GM19452 (cell line): Measurements from ENCODE around the gene PNKP.

ENCODE experiments used
- ATAC-seq: cut with Tn5 transposase; IDR thresholded peaks from one replicate; pipeline ENCODE4 v1.9.1; 2021; ENCODE audit not compliant: unreplicated experiment

The PNKP gene

DNA sequence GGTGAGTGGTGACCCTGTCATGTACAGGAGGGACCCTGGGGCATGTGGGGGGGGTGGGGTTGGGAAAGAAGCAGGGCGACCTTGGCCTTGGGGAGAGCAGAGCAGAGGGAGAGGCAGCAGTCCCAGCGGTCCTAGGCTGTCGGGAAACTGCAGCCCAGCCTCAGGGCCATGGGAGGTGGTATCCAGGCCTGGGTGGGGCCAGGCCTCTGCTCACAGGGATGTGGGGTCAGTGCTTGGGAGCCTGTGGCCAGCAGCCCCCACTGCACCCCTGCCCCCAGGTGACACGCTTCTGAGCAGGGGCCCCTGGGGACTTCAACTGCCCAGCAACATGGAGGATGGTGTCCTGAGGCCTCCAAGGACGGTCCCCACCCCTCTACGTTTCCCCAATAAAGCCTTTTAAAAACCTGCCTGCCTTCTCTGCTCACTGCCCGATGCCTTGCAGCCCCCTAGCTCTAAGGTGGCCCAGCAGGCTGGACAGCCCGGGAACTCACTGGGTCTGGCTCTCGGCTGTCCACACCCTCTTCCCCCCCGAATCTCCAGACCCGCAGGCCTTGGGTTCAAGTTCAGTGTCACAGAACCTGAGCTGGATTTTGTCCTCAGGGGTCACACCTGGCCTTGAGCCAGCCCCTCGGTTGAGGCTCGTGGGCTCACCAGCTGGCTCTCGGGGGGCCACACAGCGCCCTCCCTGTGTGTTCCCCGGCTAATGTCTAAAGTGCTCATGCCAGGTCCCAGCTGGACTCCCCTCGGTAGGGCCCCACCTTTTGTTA lies 6.9 kb downstream of the PNKP start:
- no peak for ATAC-seq

DNA sequence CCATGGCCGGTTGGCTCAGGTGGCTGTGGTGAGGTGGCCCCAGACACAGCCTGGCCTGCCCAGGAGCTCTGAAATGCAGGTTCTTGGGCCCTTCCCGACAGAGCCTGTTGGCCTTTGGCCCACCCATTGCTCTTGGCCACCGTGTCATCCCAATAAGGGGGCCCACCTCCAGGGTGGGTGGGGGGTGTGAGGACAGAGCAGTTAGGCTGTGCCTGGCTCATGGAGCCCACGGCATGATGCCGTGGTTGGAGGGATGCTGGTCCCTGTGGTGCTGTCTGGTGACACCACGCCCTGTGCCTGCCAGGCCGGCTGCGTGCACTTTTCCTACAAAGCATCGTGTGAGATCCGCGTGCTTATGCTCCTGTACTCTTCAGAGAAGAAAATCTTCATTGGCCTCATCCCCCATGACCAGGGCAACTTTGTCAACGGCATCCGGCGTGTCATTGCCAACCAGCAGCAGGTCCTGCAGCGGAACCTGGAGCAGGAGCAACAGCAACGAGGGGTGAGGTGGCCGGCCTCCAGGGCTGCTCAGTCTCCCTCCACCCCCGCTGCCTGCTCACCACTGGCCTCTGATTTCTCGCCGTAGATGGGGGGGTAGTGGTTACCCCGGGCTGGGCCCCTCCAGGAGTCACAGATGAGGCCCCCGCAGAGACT lies 7.6 kb downstream of the PNKP start:
- ATAC-seq, result no peak

DNA sequence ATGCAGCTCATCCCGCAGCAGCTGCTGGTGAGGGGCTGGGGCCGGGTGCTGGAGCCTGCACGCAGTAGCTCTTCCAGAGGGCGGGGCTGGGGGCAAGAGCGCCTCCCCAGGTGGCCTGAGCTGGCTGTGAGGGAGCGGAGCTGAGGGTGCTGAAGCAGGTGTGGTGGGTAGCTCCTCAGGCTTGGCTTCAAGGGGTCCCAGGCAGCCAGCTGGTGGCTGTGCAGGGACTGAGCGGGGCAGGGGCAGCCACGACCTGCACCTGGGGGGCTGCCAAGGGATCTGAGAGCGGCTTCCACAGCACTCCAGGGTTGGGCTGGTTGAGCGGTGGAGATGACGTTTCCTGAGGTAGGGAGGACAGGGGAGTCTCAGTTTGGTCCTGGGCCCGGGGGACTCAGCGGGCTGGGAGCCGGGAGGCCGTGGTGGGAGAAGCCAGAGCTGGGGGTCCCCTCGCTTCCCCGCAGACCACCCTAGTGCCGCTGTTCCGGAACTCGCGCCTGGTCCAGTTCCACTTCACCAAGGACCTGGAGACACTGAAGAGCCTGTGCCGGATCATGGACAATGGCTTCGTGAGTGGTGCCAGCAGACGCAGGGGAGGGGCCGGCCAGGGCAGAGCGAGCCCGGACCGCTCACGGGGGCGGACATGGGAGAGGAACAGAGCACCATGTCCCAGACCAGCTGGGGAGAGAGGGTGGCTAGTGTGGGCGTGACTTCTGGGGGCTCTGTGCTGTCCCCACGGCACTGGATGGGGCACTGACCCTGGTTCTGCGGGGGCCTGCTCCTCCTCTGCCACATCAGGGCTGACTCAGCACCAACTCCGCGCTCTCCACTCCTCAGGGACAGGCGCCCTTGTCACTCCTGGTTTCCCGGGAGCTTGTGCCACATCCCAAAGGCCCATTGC lies 9.0 kb downstream of the PNKP start:
- ATAC-seq, result no peak

DNA sequence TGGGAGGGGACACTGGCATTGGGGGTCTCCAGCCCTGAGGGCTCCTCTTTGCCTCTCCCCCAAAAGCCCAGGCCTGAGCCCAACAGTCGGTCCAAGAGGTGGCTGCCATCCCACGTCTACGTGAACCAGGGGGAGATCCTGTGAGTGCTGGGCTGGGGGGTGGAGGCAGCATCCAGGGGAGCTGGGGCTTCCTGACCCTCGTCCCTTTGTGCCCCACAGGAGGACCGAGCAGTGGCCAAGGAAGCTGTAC lies 9.6 kb downstream of the PNKP start:
- ATAC-seq, result no peak

DNA sequence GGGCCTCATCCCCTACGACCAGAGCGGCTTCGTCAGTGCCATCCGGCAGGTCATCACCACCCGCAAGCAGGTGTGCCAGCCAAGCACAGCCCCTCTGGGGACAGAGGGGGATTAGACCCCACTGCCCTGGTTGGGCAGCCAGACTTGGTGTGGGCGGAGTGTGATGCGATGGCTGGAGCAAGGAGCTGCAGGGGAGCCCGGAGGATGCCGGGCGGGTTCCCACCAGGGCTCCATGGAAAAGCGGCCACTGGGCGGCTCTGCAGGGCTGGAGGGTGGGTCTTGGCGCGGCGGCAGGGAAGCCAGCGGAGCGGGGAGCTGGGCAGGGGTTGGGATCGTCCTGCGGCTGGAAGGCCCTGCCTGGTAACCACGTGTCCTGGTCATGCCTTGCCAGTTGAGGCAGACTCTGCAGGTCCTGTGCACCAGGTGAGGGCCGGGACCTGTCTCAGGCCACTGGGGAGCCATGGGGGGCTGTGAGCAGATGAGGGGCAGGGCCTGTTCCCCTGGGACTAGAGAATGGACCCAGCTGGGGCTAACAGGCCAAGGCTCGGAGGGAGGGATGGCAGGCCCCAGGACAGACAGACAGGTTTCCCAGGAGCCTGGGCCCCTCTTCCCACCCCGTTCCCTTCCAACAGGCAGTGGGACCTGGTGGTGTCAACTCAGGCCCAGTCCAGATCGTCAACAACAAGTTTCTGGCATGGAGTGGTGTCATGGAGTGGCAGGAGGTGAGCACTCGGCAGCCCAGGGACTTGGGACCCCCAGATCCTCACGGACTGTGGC lies 10.1 kb downstream of the PNKP start:
- no peak for ATAC-seq

DNA sequence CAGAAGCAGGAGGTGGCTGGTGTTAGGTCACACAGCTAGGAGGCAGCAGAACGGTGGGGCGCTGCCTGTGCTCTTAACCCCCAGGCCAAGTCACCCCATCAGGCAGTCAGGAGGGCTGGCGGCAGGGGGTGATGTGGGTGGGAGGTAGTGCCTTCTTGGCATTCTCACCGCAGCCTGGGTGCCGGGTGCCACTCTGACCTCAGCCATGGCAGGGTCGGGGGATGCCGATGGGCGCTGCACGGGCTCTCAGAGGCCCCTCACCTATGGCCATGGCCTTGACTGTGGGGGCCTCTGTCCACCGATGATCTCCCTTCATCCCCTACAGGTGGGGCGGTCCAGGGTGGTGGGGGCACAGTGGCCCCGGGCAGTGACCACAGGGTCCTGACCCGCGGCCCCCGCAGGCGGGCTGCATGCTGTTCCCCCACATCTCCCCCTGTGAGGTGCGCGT lies 10.8 kb downstream of the PNKP start:
- ATAC-seq, result no peak

DNA sequence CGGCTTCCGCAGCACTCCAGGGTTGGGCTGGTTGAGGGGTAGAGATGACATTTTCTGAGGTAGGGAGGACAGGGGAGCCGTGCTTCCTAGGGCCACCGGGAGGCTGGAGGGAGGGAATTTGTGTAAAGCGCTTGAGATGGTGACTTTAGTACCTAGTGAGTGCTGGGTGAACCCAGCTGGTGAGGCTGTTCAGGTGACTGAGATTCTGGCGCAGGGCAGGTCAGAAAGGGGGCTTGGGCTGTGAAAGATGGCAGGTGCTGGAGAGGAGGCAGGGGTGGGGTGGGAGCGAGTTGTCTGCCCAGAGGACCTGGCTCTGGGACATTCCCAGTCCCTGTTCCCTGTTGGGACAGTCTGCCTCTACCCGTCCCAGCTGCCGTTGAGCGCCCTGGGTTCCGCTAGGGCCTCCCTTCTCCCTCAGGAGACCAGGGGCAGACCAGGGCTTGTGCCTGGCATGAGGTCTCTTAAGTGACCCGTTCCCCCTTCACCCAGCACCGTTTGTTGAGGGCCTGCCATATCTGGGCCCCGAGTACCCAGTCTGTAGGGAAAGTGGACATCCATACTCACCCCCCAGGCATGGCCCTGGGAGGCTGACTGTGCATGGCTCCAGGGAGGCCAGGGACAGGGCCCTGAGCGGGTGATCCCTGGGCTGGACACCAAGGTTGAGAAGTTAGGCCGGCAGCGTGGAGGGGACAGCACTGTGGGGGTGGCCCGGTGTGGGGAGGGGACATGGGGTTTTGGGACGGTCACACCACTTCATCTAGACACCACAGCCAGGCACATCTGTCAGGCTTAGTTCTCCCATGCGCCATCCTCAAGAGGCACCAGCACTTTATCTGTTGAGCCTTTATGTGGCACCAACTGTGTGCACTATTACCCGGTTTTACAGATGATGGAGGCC lies 11.5 kb downstream of the PNKP start:
- ATAC-seq, result no peak

DNA sequence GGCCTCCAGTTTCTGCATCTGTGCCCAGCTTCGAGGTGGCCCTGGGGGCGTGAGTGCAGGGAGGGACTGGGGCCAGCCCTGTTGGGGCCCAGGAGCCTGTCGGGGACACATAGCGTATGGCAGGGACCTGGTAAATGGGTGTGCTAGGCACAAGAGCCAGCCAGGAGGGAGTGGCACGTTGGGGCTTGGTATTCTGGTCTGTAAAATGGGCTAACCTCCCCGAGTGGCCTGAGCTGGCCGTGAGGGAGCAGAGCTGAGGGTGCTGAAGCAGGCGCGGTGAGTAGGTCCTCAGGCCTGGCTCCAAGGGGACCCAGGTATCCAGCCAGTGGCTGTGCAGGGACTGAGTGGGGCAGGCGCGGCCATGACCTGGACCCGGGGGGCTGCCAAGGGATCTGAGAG lies 12.1 kb downstream of the PNKP start:
- no peak for ATAC-seq

DNA sequence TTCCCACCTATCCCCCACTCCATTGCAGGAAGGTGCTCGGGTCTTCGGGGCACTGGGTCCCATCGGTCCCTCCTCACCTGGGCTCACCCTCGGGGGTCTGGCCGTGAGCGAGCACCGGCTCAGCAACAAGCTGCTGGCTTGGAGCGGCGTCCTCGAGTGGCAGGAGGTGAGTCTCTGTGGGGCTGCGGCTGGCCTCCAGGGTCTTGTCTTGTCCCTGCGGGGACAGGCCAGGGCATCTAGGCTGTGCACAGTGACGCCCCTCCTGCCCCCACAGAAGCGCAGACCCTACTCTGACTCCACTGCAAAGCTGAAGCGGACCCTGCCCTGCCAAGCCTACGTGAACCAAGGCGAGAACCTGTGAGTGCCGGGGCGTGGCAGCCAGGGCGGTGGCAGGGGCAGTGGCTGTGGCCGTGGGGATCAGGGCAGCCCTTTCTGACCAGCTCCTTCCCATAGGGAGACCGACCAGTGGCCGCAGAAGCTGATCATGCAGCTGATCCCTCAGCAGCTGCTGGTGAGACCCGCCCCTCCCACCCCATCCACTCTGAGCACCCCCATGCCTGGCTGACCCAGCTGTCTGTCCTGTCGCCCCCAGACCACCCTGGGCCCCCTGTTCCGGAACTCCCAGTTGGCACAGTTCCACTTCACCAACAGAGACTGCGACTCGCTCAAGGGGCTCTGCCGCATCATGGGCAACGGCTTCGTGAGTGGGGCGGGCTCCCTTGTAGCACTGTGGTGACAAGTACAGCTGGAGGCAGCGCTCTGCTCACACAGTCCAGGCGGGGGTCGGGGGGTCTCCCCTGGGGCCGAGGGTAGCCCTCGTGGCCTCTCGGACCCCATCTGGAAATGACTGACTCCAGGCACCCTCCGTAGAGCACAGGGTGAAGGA lies 12.8 kb downstream of the PNKP start:
- ATAC-seq, result no peak

DNA sequence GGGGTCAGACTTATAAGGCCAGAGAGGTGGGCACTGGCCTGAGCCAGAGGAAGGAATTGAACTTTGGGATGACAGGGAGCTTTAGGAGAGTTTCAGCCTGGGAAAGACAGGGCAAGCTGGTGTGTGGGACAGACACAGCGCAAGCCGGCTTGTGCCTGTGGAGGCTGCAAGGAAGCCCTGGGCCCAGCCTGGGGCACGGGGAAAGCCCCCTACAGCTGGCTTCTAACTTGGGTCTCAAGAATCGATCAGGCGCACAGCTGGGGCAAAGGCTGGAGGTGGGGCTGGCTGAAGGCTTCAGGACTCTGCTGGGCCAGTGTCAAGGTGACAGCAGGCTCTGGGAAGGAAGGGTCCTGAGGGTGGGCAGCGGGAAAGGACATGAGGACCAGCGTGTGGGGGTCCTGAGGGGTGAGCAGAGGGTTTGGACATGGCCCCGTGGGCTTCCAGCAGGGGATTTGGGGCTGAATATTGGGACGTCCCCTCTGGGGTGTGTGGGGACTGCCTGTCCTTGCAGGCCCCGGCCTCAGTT lies 13.5 kb downstream of the PNKP start:
- ATAC-seq, result no peak

DNA sequence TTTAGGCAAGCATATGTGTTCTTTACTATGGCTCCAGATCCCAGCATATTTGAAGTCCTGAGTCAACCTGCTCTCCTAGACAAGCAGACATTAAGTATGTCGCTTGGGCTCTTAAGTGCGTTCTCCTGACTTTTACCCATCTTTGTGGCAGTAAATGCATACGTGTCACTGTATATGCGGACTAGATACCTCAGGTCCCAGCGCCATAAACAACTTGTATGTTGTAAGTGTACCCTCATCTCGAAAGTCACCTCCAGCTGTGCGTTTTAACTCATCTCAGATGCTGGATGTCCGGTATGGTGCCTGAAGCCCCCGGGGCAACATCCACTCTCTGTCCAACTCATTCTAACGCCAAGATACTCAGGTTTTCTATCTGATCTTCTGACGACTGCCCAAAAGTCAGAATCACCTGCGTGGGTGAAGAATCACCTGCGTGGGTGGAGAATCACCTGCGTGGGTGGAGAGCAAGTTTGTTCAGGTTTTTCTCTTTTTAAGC lies 14.7 kb downstream of the PNKP start:
- no peak for ATAC-seq

DNA sequence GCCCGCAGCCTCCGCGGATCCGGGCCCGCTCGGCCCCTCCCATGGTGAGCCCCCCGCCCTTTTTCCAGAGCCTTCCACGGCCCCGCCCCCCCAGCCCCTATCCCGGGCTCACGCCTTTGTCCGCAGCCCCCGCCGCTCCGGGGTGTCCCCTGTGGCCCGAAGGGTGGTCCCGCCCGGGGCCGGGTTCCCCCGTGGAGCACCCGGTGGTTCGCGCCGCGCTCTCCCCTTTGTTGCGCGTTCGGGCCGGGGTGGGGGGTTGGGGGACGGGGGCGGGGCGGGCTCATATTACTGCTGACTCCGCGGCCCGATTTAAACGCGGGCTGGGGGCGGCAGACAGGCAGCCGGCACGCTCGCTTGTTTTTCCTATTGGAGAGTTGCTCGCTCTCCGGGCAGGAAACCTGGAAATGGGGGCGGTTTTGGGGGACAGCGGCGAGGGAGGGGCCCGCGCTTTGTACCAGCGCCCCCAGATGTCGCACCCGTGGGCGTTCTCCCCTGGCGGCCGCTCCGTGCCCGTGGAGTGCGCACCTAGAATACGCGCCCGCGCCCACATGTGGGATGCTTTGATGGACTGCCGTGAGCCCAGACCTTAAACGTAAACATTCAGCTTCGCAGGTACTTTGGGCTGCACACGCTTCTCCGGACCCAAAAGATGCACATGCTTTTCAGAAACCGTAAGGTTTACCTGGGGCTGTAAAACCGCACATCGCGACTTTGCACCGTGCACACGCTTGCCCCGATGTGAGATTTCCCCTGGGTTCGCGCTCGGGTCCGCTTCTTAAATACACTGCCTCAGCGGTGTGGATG lies 15.7 kb downstream of the PNKP start:
- no peak for ATAC-seq

DNA sequence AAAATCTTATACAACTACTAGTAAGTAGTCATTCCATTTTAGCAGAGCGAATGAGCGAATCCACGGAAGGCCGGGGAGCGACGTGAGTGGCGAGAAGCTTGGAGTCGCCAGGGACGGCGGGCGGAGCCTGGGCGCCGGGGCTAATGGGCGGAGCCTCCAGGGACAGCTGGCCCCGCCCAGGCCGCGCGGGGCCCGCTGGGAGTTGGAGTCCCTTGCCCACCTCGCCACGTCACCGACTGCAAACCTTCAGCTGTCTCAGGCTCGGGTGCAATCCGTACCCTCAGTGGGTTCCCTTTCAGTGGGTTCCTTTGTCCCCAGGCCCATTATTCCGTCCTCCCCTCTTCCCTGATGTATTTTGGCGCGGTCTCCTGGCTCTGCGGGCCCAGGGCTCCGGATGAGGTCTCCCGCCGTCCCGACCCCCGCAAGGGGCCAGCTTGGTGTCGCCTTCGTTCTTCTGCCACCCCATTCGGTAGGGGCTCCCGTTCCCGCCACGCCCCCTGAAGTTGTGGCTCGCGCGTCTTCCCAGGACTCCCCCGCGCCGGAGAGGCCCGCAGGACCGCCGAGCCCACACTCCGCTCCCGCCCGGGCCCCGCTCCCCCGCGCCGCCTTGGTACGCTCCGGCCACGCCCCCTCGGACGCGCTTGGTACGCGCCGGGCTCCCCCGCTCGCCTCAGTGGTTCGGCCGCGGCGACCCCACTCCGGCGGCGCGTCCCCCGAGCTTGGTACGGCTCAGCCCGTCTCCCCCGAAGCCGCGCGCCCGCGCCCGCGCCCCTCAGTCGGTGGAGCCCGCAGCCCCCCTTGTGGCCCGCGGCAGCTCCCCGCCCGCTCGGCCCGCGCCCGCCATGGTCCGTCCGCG lies 16.7 kb downstream of the PNKP start, which contains the start of gene PTOV1:
Gene PTOV1 (plus strand): TSS at position 673 of the 856 bp plus-strand sequence.
- peak; percentile 76 for ATAC-seq

DNA sequence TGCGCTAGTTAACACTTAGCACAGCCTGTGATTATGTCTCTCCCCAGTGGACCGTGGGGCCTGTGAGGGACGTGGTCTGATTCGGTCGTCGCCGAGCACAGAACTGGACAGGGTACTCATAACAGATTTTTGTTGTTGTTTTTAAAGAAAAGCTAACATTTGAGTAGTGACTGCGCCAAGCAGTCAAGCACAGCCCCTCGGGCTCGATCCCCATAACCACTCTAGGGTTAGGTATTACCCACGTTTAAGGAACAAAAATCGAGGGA lies 17.2 kb downstream of the PNKP start:
- no peak for ATAC-seq

DNA sequence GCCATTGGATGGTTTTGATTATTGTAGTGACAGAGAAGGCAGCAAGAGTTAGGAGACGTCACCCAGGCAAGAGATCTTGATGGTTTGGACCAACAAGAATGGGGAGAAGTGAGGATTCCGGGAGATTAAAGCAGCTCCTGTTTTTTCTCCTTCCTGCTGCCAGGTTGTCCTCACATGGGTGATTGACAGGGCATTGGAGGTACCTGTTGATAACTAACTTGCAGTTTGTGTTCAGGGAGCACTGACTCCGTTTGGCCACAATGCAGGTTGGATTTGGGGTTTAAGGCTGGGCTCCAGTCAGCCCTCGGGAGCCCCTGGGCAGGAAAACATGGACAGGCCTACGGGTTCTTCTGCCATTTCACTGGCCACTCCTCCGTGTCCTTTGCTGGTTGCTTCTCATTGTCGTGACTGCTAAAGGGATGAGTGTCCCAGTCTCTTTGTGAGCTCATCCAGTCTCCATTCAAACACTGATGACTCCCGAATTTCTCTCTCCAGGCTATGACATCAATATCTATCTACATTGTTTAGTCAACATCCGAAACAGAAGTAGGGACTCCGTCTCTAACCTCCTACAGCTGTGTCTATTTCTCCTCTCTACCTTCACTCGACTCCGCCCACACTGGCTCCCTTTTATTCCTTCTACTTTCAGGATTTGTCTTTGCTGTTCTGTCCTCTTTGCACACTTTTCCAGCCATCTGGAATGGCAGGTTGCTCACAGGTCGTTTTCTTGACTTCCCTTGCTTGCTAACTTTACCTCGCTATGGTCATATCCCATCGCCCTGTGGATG lies 17.7 kb downstream of the PNKP start:
- ATAC-seq, result no peak

DNA sequence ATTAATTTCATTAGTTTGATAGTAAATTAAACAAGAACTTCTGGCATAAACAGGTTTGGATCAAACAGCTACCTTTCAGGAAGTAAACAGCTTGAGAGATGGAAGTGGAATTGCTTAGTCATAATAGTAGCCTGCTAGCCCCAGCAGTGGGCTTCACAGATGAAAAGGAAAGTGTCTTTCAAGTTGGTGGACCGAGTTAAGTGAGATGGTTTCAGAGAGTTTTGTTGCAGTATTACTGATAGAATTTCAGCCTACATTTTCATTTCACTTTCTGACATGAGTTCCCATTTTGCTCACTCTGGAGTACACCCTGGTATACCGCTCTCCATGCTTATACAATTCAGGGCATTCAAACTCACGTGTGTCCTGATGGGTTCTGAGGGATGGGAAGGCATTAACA lies 18.4 kb downstream of the PNKP start:
- ATAC-seq, result no peak
